ENCODE results near the gene COPS8. TPM values are rescaled to one million over a fixed set of nuclear protein-coding genes. Genes with fewer than 3 reads are reported as not detected.
A peak's percentile ranks its signal among the peaks of the same experiment; 100 is the strongest.

The COPS8 gene
- total RNA-seq, 1 donor from 2014 or later = 46.9 TPM

- H3K9me3 ChIP-seq = no peaks in the 10 kb centered on the region
- no peak overlapping the region for H3K4me3 ChIP-seq
- TF ChIP-seq CTCF (IDR thresholded peaks at IDR 0.05) (peak; percentile 50 to 67 (median 66)), POLR2A (IDR thresholded peaks at IDR 0.05) (no peak)
- intact Hi-C loops (cut with DNase I) = no loop called here
- peaks cover 35% of the 10 kb centered on the region for H3K4me1 ChIP-seq
- H3K36me3 ChIP-seq = peaks cover 0 to 24% of the 10 kb centered on the region in 2 donors
- peak overlapping the region; percentile 79 for H3K27ac ChIP-seq
- H3K27me3 ChIP-seq = no peaks in the 10 kb centered on the region
- DNase-seq (ENCODE audit: extremely low spot score in 2 of 2) = no peak
Measured at GRCh38 chr2:237092920-237093781, 7.5 kb downstream of the COPS8 start.

GRCh38 chr2:237096201-237096600 is 10.5 kb downstream of the COPS8 start:
- Histone ChIP-seq H3K27me3 (no peaks in the 10 kb centered on the region), H3K4me1 (peaks cover 27% of the 10 kb centered on the region), H3K27ac (peak overlapping the region; percentile 15), H3K9me3 (no peaks in the 10 kb centered on the region), H3K36me3 (peaks cover 0 to 44% of the 10 kb centered on the region in 2 donors), H3K4me3 (no peak overlapping the region)
- TF ChIP-seq CTCF (IDR thresholded peaks at IDR 0.05) (no peak), POLR2A (IDR thresholded peaks at IDR 0.05) (no peak), POLR2AphosphoS5 (IDR thresholded peaks at IDR 0.05; ENCODE audit: insufficient read depth in 1 of 2, low read depth in 1 of 2) (no peak)
- DNase-seq (ENCODE audit: extremely low spot score in 2 of 2) = no peak
- intact Hi-C loops (cut with DNase I) = no loop called here

GRCh38 chr2:237096911-237097310 is 11.2 kb downstream of the COPS8 start:
- Histone ChIP-seq H3K27me3 (no peaks in the 10 kb centered on the region), H3K9me3 (no peaks in the 10 kb centered on the region), H3K4me1 (peaks cover 20% of the 10 kb centered on the region), H3K27ac (peak overlapping the region; percentile 15), H3K36me3 (peaks cover 0 to 48% of the 10 kb centered on the region in 2 donors), H3K4me3 (no peak overlapping the region)
- TF ChIP-seq POLR2AphosphoS5 (IDR thresholded peaks at IDR 0.05; ENCODE audit: insufficient read depth in 1 of 2, low read depth in 1 of 2) (no peak), POLR2A (IDR thresholded peaks at IDR 0.05) (no peak), CTCF (IDR thresholded peaks at IDR 0.05) (no peak)
- no peak for DNase-seq (ENCODE audit: extremely low spot score in 2 of 2)
- intact Hi-C loops (cut with DNase I) = no loop called here

GRCh38 chr2:237097326-237097910 is 11.7 kb downstream of the COPS8 start:
- no peak for DNase-seq (ENCODE audit: extremely low spot score in 2 of 2)
- intact Hi-C loops (cut with DNase I) = no loop called here
- TF ChIP-seq POLR2AphosphoS5 (IDR thresholded peaks at IDR 0.05; ENCODE audit: insufficient read depth in 1 of 2, low read depth in 1 of 2) = no peak
- TF ChIP-seq POLR2A (IDR thresholded peaks at IDR 0.05) = no peak
- no peak for TF ChIP-seq CTCF (IDR thresholded peaks at IDR 0.05)
- Histone ChIP-seq H3K36me3 (peaks cover 0 to 48% of the 10 kb centered on the region in 2 donors), H3K9me3 (no peaks in the 10 kb centered on the region), H3K27ac (peak overlapping the region; percentile 52), H3K4me3 (no peak overlapping the region), H3K4me1 (peaks cover 15% of the 10 kb centered on the region), H3K27me3 (no peaks in the 10 kb centered on the region)
